Measurements from ENCODE around the gene GMPPB.

The GMPPB gene

GRCh38 chr3:49674497-49674983 is 49.2 kb downstream of the GMPPB start:
- peak in 1 of 2 donors; percentile 40 for DNase-seq
- Histone ChIP-seq H3K27me3 (no peaks in the 10 kb centered on the region), H3K4me1 (peaks cover 0 to 20% (median 15%) of the 10 kb centered on the region in 4 donors), H3K27ac (peak overlapping the region; percentile 80 to 84), H3K9me3 (no peaks in the 10 kb centered on the region), H3K36me3 (peaks cover 37 to 39% (median 38%) of the 10 kb centered on the region in 3 donors), H3K4me3 (peak overlapping the region; percentile 63 to 99)
- no peak for TF ChIP-seq CTCF (IDR thresholded peaks at IDR 0.05)
- intact Hi-C loops (cut with DNase I; ENCODE audit: low total_unique reads): no loop called here

- H3K27ac ChIP-seq: peak within 1 kb of the TSS; percentile 80 to 84
- intact Hi-C loops (cut with DNase I; ENCODE audit: low total_unique reads): no loop called here
- no peaks in the 10 kb centered on the region for H3K27me3 ChIP-seq
- H3K36me3 ChIP-seq: peaks cover 31 to 32% (median 31%) of the 10 kb centered on the region in 3 donors
- peak; percentile 95 to 96 for DNase-seq
- no peaks in the 10 kb centered on the region for H3K9me3 ChIP-seq
- H3K4me1 ChIP-seq: peaks cover 0 to 20% (median 15%) of the 10 kb centered on the region in 4 donors
- peak within 1 kb of the TSS; percentile 63 to 99 for H3K4me3 ChIP-seq
- no peak for TF ChIP-seq CTCF (IDR thresholded peaks at IDR 0.05)
Observed at GRCh38 chr3:49673715-49674496, 49.8 kb downstream of the GMPPB start, which contains the start of gene APEH. Gene APEH, plus strand, starts transcription at chr3:49674351. Its CDS starts 51 bp downstream, at chr3:49674402.

- H3K9me3 ChIP-seq: no peaks in the 10 kb centered on the region
- H3K27ac ChIP-seq: peak overlapping the region; percentile 80 to 84
- peaks cover 24 to 25% (median 24%) of the 10 kb centered on the region in 3 donors for H3K36me3 ChIP-seq
- TF ChIP-seq CTCF (IDR thresholded peaks at IDR 0.05): no peak
- no peak for DNase-seq
- H3K27me3 ChIP-seq: peaks cover 0 to 4% of the 10 kb centered on the region in 2 donors
- H3K4me3 ChIP-seq: peak overlapping the region; percentile 63 to 99
- intact Hi-C loops (cut with DNase I; ENCODE audit: low total_unique reads): no loop called here
- peaks cover 0 to 20% (median 15%) of the 10 kb centered on the region in 4 donors for H3K4me1 ChIP-seq
Observed at GRCh38 chr3:49673121-49673714, 50.5 kb downstream of the GMPPB start.

- H3K27me3 ChIP-seq: peaks cover 0 to 5% of the 10 kb centered on the region in 2 donors
- peaks cover 8 to 9% (median 8%) of the 10 kb centered on the region in 3 donors for H3K36me3 ChIP-seq
- no peak overlapping the region for H3K27ac ChIP-seq
- TF ChIP-seq CTCF (IDR thresholded peaks at IDR 0.05): peak; percentile 66 to 79
- intact Hi-C loops (cut with DNase I; ENCODE audit: low total_unique reads): loop anchor here (1.0 kb wide), 1 partner anchor 132 kb away; no protein-coding TSS in a partner anchor
- H3K9me3 ChIP-seq: no peaks in the 10 kb centered on the region
- H3K4me1 ChIP-seq: peaks cover 0 to 20% (median 15%) of the 10 kb centered on the region in 4 donors
- DNase-seq: no peak
- no peak overlapping the region for H3K4me3 ChIP-seq
Observed at GRCh38 chr3:49671291-49672288, 52.2 kb downstream of the GMPPB start.

GRCh38 chr3:49670940-49671290 is 52.8 kb downstream of the GMPPB start:
- intact Hi-C loops (cut with DNase I; ENCODE audit: low total_unique reads): loop anchor here (1.0 kb wide), 1 partner anchor 132 kb away; no protein-coding TSS in a partner anchor
- no peaks in the 10 kb centered on the region for H3K9me3 ChIP-seq
- no peak for DNase-seq
- TF ChIP-seq CTCF (IDR thresholded peaks at IDR 0.05): no peak
- H3K36me3 ChIP-seq: peaks cover 1 to 2% (median 2%) of the 10 kb centered on the region in 3 donors
- no peak overlapping the region for H3K4me3 ChIP-seq
- H3K4me1 ChIP-seq: peaks cover 0 to 20% (median 15%) of the 10 kb centered on the region in 4 donors
- no peak overlapping the region for H3K27ac ChIP-seq
- peaks cover 0 to 5% of the 10 kb centered on the region in 2 donors for H3K27me3 ChIP-seq
